Small intestine (tissue), 16 donors: ENCODE results near the gene CSNK1G2. TPM values are rescaled to one million over a fixed set of nuclear protein-coding genes. Genes with fewer than 3 reads are reported as not detected.

Source experiments
- DNase-seq, 2 donors: peaks; one replicate each; pipeline versions ENCODE4 v3.0.0 to v3.0.0-alpha.2; 2013
- FAIRE-seq: peaks from 2 replicates; lab custom pipeline; 2012; peaks lifted over from hg19 to GRCh38; lab: Jason Lieb, UNC
- H3K27ac ChIP-seq, 3 donors: one replicate each; pipeline ENCODE4 v1.5.1; 2013; ENCODE audit warnings: low read length in 2 of 3, mild to moderate bottlenecking in 2 of 3, control low read depth in 1 of 3, inconsistent platforms in 1 of 3, low read depth in 1 of 3, moderate library complexity in 1 of 3
- H3K27me3 ChIP-seq, 3 donors: one replicate each; pipeline ENCODE4 v1.6.1; 2013; ENCODE audit warnings: low read length in 3 of 3, inconsistent platforms in 1 of 3; ENCODE audit not compliant: control insufficient read depth in 3 of 3, insufficient read depth in 3 of 3
- H3K36me3 ChIP-seq, 3 donors: one replicate each; pipeline ENCODE4 v1.6.1; 2013; ENCODE audit warnings: low read length in 3 of 3, inconsistent platforms in 1 of 3, low read depth in 1 of 3, mild to moderate bottlenecking in 1 of 3, moderate library complexity in 1 of 3; ENCODE audit not compliant: control insufficient read depth in 3 of 3, insufficient read depth in 2 of 3
- H3K4me1 ChIP-seq, 3 donors: one replicate each; pipeline ENCODE4 v1.6.1; 2013; ENCODE audit warnings: low read length in 2 of 3, inconsistent platforms in 1 of 3, low read depth in 1 of 3, mild to moderate bottlenecking in 1 of 3, moderate library complexity in 1 of 3; ENCODE audit not compliant: control insufficient read depth in 3 of 3, insufficient read depth in 2 of 3
- H3K4me3 ChIP-seq, 3 donors: one replicate each; pipeline ENCODE4 v1.5.1; 2013; ENCODE audit warnings: low read length in 3 of 3, control low read depth in 1 of 3, inconsistent platforms in 1 of 3, low read depth in 1 of 3, mild to moderate bottlenecking in 1 of 3, moderate library complexity in 1 of 3
- H3K9me3 ChIP-seq, 2 donors: one replicate each; pipeline ENCODE4 v1.6.1; 2013; ENCODE audit warnings: low read depth in 1 of 2, low read length in 1 of 2; ENCODE audit not compliant: control insufficient read depth in 2 of 2, insufficient read depth in 1 of 2
- WGBS, 3 donors: extraction: QIAGEN DNeasy Blood & Tissue Kit; methylation state at CpG; one replicate each; pipeline ENCODE4 v1.1.7; 2013; 5-methylcytosine and 5-hydroxymethylcytosine counted together
- long read RNA-seq, 10 donors: transcript quantifications; one replicate each; lab custom pipeline, GENCODE V29; 2026
- polyA plus RNA-seq, 4 donors: library from polyadenylated mRNA; stranded (reverse) in 3 of 4; unstranded in 1 of 4; fragments of 200-250 nt in 3 of 4; fragments of 120-200 nt in 1 of 4; gene quantifications; one replicate each; pipeline versions ENCODE4 v1.2.1 to v1.2.3, GENCODE V29; 2013
- donor health status: healthy with polysubstance abuse.
- donor health status: control.
- donor health status: control.
- donor health status: Bipolar disorder and iron deficiency.
- donor health status: healthy.

CSNK1G2 gene
- 10 to 100 TPM; 31.3 to 52.8 (median 42.0) TPM for polyA plus RNA-seq
- long read RNA-seq, donor 1, result 0 reads
- long read RNA-seq, donor 2, partial matches to known transcripts, result 0 of 2 reads
- long read RNA-seq, donor 2, other reads (novel, unspliced or antisense), result 0 of 2 reads
- long read RNA-seq, donor 3, partial matches to known transcripts, result 6 of 9 reads
- long read RNA-seq, donor 3, other reads (novel, unspliced or antisense), result 0 of 9 reads
- long read RNA-seq, donor 4, result 0 reads
- long read RNA-seq, donor 5, partial matches to known transcripts, result 0 of 1 reads
- long read RNA-seq, donor 5, other reads (novel, unspliced or antisense), result 0 of 1 reads
- long read RNA-seq, donor 6, transcript CSNK1G2-201 (12 exons, 2,918 nt), result major isoform, 5 of 16 reads
- long read RNA-seq, donor 6, partial matches to known transcripts, result 11 of 16 reads
- long read RNA-seq, donor 6, other reads (novel, unspliced or antisense), result 0 of 16 reads
- long read RNA-seq, donor 7, transcript CSNK1G2-201 (12 exons, 2,918 nt), result major isoform, 12 of 12 reads
- long read RNA-seq, donor 7, partial matches to known transcripts, result 0 of 12 reads
- long read RNA-seq, donor 7, other reads (novel, unspliced or antisense), result 0 of 12 reads
- long read RNA-seq, donor 8, partial matches to known transcripts, result 0 of 1 reads
- long read RNA-seq, donor 8, other reads (novel, unspliced or antisense), result 0 of 1 reads
- long read RNA-seq, donor 9, partial matches to known transcripts, result 0 of 1 reads
- long read RNA-seq, donor 9, other reads (novel, unspliced or antisense), result 0 of 1 reads
- long read RNA-seq, donor 10, transcript CSNK1G2-201 (12 exons, 2,918 nt), result major isoform, 9 of 18 reads
- long read RNA-seq, donor 10, partial matches to known transcripts, result 8 of 18 reads
- long read RNA-seq, donor 10, other reads (novel, unspliced or antisense), result 0 of 18 reads

- DNase-seq, result no peak
- no peak for FAIRE-seq
- 0 to 1% (median 1%) methylated on average over 31 to 97 of the region's 97 CpGs for WGBS, 3 donors
Measured at GRCh38 chr19:1941146-1942077, at the start of gene CSNK1G2. Gene CSNK1G2, plus strand, starts transcription at chr19:1941172. Its CDS starts 28,601 bp downstream, at chr19:1969773.

GRCh38 chr19:1893791-1894190, 47.2 kb upstream of the CSNK1G2 start:
- no peaks in the 10 kb centered on the region for H3K9me3 ChIP-seq
- H3K4me1 ChIP-seq, result peaks cover 0 to 8% (median 0%) of the 10 kb centered on the region in 3 donors
- no peak for DNase-seq
- H3K27ac ChIP-seq, result no peak overlapping the region
- H3K27me3 ChIP-seq, result no peaks in the 10 kb centered on the region
- no peak for FAIRE-seq
- no peak overlapping the region for H3K4me3 ChIP-seq
- 87 to 89% (median 87%) methylated on average over 17 of the region's 17 CpGs for WGBS, 3 donors
- no peaks in the 10 kb centered on the region for H3K36me3 ChIP-seq

More at GRCh38 chr19:1941146-1942077, at the start of gene CSNK1G2:
- peaks cover 0 to 9% (median 0%) of the 10 kb centered on the region in 3 donors for H3K36me3 ChIP-seq
- peak within 1 kb of the TSS; percentile 88 to 98 (median 91) for H3K27ac ChIP-seq
- peak within 1 kb of the TSS; percentile 85 to 97 (median 93) for H3K4me3 ChIP-seq
- H3K27me3 ChIP-seq, result no peaks in the 10 kb centered on the region
- no peaks in the 10 kb centered on the region for H3K9me3 ChIP-seq
- peaks cover 0 to 22% (median 3%) of the 10 kb centered on the region in 3 donors for H3K4me1 ChIP-seq

GRCh38 chr19:1896508-1896907, 44.5 kb upstream of the CSNK1G2 start:
- Histone ChIP-seq H3K27ac (no peak overlapping the region), H3K4me1 (peaks cover 0 to 8% (median 0%) of the 10 kb centered on the region in 3 donors), H3K4me3 (no peak overlapping the region), H3K9me3 (no peaks in the 10 kb centered on the region), H3K27me3 (no peaks in the 10 kb centered on the region), H3K36me3 (no peaks in the 10 kb centered on the region)
- 64 to 75% (median 74%) methylated on average over 13 of the region's 13 CpGs for WGBS, 3 donors
- FAIRE-seq (no peak), DNase-seq (no peak)

GRCh38 chr19:1901940-1902404, 39.0 kb upstream of the CSNK1G2 start:
- Histone ChIP-seq H3K4me1 (peaks cover 0 to 21% (median 0%) of the 10 kb centered on the region in 3 donors), H3K27ac (peak overlapping the region in 1 of 3 donors; percentile 62), H3K9me3 (no peaks in the 10 kb centered on the region), H3K4me3 (no peak overlapping the region), H3K36me3 (peaks cover 0 to 6% (median 0%) of the 10 kb centered on the region in 3 donors), H3K27me3 (no peaks in the 10 kb centered on the region)
- WGBS, 3 donors, result 88 to 90% (median 88%) methylated on average over 16 of the region's 16 CpGs
- no peak for FAIRE-seq
- no peak for DNase-seq

GRCh38 chr19:1902923-1903322, 38.0 kb upstream of the CSNK1G2 start:
- 66 to 79% (median 72%) methylated on average over 6 of the region's 6 CpGs for WGBS, 3 donors

GRCh38 chr19:1904860-1905109, 36.2 kb upstream of the CSNK1G2 start:
- Histone ChIP-seq H3K36me3 (peaks cover 0 to 30% (median 0%) of the 10 kb centered on the region in 3 donors), H3K4me3 (peak overlapping the region in 1 of 3 donors; percentile 80), H3K27me3 (no peaks in the 10 kb centered on the region), H3K27ac (peak overlapping the region in 1 of 3 donors; percentile 87), H3K4me1 (peaks cover 3 to 26% (median 3%) of the 10 kb centered on the region in 3 donors), H3K9me3 (peaks cover 0 to 2% of the 10 kb centered on the region in 2 donors)
- WGBS, 3 donors, result 41 to 49% (median 45%) methylated on average over 7 to 8 of the region's 8 CpGs
- no peak for FAIRE-seq
- DNase-seq, result no peak

More at GRCh38 chr19:1902923-1903322, 38.0 kb upstream of the CSNK1G2 start:
- no peaks in the 10 kb centered on the region for H3K9me3 ChIP-seq
- FAIRE-seq (no peak), DNase-seq (no peak)
- H3K4me1 ChIP-seq, result peaks cover 0 to 23% (median 0%) of the 10 kb centered on the region in 3 donors
- H3K36me3 ChIP-seq, result peaks cover 0 to 14% (median 0%) of the 10 kb centered on the region in 3 donors
- peak overlapping the region in 1 of 3 donors; percentile 50 for H3K27ac ChIP-seq
- H3K27me3 ChIP-seq, result no peaks in the 10 kb centered on the region
- no peak overlapping the region for H3K4me3 ChIP-seq

GRCh38 chr19:1905110-1905862, 35.7 kb upstream of the CSNK1G2 start, which contains the start of the genes ADAT3 and SCAMP4:
Gene ADAT3, plus strand, starts transcription at chr19:1905399. Its CDS starts 6,649 bp downstream, at chr19:1912048.
Gene SCAMP4, plus strand, starts transcription at chr19:1905399. Its CDS starts 9,621 bp downstream, at chr19:1915020.
- H3K4me3 ChIP-seq, result peak within 1 kb of the TSS; percentile 51 to 80 (median 72)
- peaks cover 0 to 34% (median 0%) of the 10 kb centered on the region in 3 donors for H3K36me3 ChIP-seq
- H3K27ac ChIP-seq, result peak within 1 kb of the TSS; percentile 35 to 87 (median 84)
- H3K9me3 ChIP-seq, result peaks cover 0 to 4% of the 10 kb centered on the region in 2 donors
- DNase-seq (peak; percentile 99), FAIRE-seq (no peak)
- H3K4me1 ChIP-seq, result peaks cover 3 to 26% (median 3%) of the 10 kb centered on the region in 3 donors
- 0 to 2% (median 1%) methylated on average over 56 to 92 of the region's 92 CpGs for WGBS, 3 donors
- no peaks in the 10 kb centered on the region for H3K27me3 ChIP-seq
